ENCODE results near the gene EHD3. TPM values are rescaled to one million over a fixed set of nuclear protein-coding genes. Genes with fewer than 3 reads are reported as not detected.

EHD3 gene
- polyA plus RNA-seq, 1 donor from 2014 or later = 3.5 TPM

GRCh38 chr2:31239593-31240177 is 5.7 kb downstream of the EHD3 start:
- no peaks in the 10 kb centered on the region for H3K9me3 ChIP-seq (ENCODE audit: low read length)
- no peak overlapping the region for H3K4me3 ChIP-seq (ENCODE audit: low read length)
- H3K27ac ChIP-seq (ENCODE audit: low read length) = no peak overlapping the region
- H3K36me3 ChIP-seq (ENCODE audit: insufficient read depth, low read length) = no peaks in the 10 kb centered on the region
- no peak overlapping the region for H3K9ac ChIP-seq (ENCODE audit: low read length)
- H3K27me3 ChIP-seq (ENCODE audit: insufficient read depth, low read depth, low read length) = no peaks in the 10 kb centered on the region
- H3F3A ChIP-seq (ENCODE audit: insufficient read depth, low read length, poor library complexity, severe bottlenecking) = no peaks in the 10 kb centered on the region
- no peaks in the 10 kb centered on the region for H4K20me1 ChIP-seq (ENCODE audit: insufficient read depth)
- H3K9me2 ChIP-seq (ENCODE audit: insufficient read depth, low read length) = no peaks in the 10 kb centered on the region
- H3K4me2 ChIP-seq (ENCODE audit: low read length) = no peak overlapping the region
- no peak for TF ChIP-seq MXI1 (conservative IDR thresholded peaks at IDR 0.05; ENCODE audit: poor library complexity, severe bottlenecking)
- no peak for TF ChIP-seq POLR2AphosphoS5 (IDR thresholded peaks at IDR 0.05)
- no peak for TF ChIP-seq EZH2 (IDR thresholded peaks at IDR 0.05; ENCODE audit: borderline replicate concordance, insufficient read depth, low read length, poor library complexity, severe bottlenecking)
- TF ChIP-seq TAF1 (IDR thresholded peaks at IDR 0.05; ENCODE audit: low read depth) = no peak
- no peak for TF ChIP-seq SMC3 (conservative IDR thresholded peaks at IDR 0.05; ENCODE audit: poor library complexity)
- TF ChIP-seq CTCF (IDR thresholded peaks at IDR 0.05; ENCODE audit: poor library complexity, severe bottlenecking) = no peak
- TF ChIP-seq REST (IDR thresholded peaks at IDR 0.05; ENCODE audit: borderline replicate concordance) = no peak
- no peak for TF ChIP-seq RAD21 (conservative IDR thresholded peaks at IDR 0.05)
- no peak for TF ChIP-seq EP300 (conservative IDR thresholded peaks at IDR 0.05; ENCODE audit: poor library complexity, severe bottlenecking)
- H2AFZ ChIP-seq (ENCODE audit: low read depth, low read length) = no peak overlapping the region
- no peaks in the 10 kb centered on the region for H3K79me2 ChIP-seq (replicated peaks; ENCODE audit: insufficient read depth, low read length)

- H3K27me3 ChIP-seq (ENCODE audit: insufficient read depth, low read depth, low read length) = no peaks in the 10 kb centered on the region
- H3K27ac ChIP-seq (ENCODE audit: low read length) = no peak overlapping the region
- no peak overlapping the region for H3K4me2 ChIP-seq (ENCODE audit: low read length)
Measured at GRCh38 chr2:31240381-31241365, 6.7 kb downstream of the EHD3 start.

More at GRCh38 chr2:31240381-31241365, 6.7 kb downstream of the EHD3 start:
- Histone ChIP-seq H3K36me3 (ENCODE audit: insufficient read depth, low read length) (no peaks in the 10 kb centered on the region), H3K4me3 (ENCODE audit: low read length) (no peak overlapping the region), H3F3A (ENCODE audit: insufficient read depth, low read length, poor library complexity, severe bottlenecking) (no peaks in the 10 kb centered on the region), H3K9me2 (ENCODE audit: insufficient read depth, low read length) (no peaks in the 10 kb centered on the region), H2AFZ (ENCODE audit: low read depth, low read length) (no peak overlapping the region), H3K9me3 (ENCODE audit: low read length) (no peaks in the 10 kb centered on the region), H3K9ac (ENCODE audit: low read length) (no peak overlapping the region), H3K79me2 (replicated peaks; ENCODE audit: insufficient read depth, low read length) (no peaks in the 10 kb centered on the region), H4K20me1 (ENCODE audit: insufficient read depth) (no peaks in the 10 kb centered on the region)
- TF ChIP-seq EP300 (conservative IDR thresholded peaks at IDR 0.05; ENCODE audit: poor library complexity, severe bottlenecking) (no peak), POLR2AphosphoS5 (IDR thresholded peaks at IDR 0.05) (no peak), TAF1 (IDR thresholded peaks at IDR 0.05; ENCODE audit: low read depth) (no peak), REST (IDR thresholded peaks at IDR 0.05; ENCODE audit: borderline replicate concordance) (no peak), RAD21 (conservative IDR thresholded peaks at IDR 0.05) (no peak), MXI1 (conservative IDR thresholded peaks at IDR 0.05; ENCODE audit: poor library complexity, severe bottlenecking) (no peak)

Measured in neural cell (in vitro differentiated cells).